T-helper 17 cell (primary cell): ENCODE results near the gene CLIC3. TPM values are rescaled to one million over a fixed set of nuclear protein-coding genes. Genes with fewer than 3 reads are reported as not detected.
"Not testable (repeated sequence)": the region's sequence is repeated elsewhere in the genome, so short reads cannot be mapped to it uniquely, and the experiment has no call there.

Source experiments
- ATAC-seq: fragments of 150-1000 bp; cut with Tn5 transposase; 2 replicates; pipeline ENCODE4 v1.10.0; 2021; ENCODE audit warnings: mild to moderate bottlenecking, moderate library complexity
- DNase-seq, 3 donors: peaks; one replicate each; pipeline versions ENCODE4 v3.0.0 to v3.0.0-alpha.2; 2020 to 2021
- H3K9me3 ChIP-seq: one replicate; pipeline ENCODE4 v1.7.0; 2013; ENCODE audit warnings: low read length, mild to moderate bottlenecking; ENCODE audit not compliant: control insufficient read depth, poor library complexity, severe bottlenecking
- H3K27ac Mint-ChIP-seq: one replicate; pipeline ENCODE4 v1.8.0; 2022; ENCODE audit warnings: mild to moderate bottlenecking, moderate library complexity, mixed read lengths
- H3K27me3 Mint-ChIP-seq: one replicate; pipeline ENCODE4 v1.8.0; 2022; ENCODE audit warnings: mixed read lengths
- H3K36me3 Mint-ChIP-seq: one replicate; pipeline ENCODE4 v1.8.0; 2022; ENCODE audit warnings: low read depth, mixed read lengths
- H3K4me1 Mint-ChIP-seq: one replicate; pipeline ENCODE4 v1.8.0; 2022; ENCODE audit warnings: mild to moderate bottlenecking, mixed read lengths
- H3K4me3 Mint-ChIP-seq: one replicate; pipeline ENCODE4 v1.8.0; 2022; ENCODE audit warnings: mild to moderate bottlenecking, moderate library complexity, mixed read lengths
- total RNA-seq, 4 donors: library from RNA in 2 of 4; stranded (reverse) in 2 of 4; gene quantifications; one replicate each; pipeline ENCODE4 v1.2.3 and lab custom pipeline; 2022 to 2026

The CLIC3 gene
- total RNA-seq, 2 donors from 2014 or later: 1.9 to 2.1 TPM

GRCh38 chr9:137009217-137009616, 12.8 kb upstream of the CLIC3 start:
- DNase-seq (no peak), ATAC-seq (no peak)
- peaks cover 4% of the 10 kb centered on the region for H3K4me1 Mint-ChIP-seq

GRCh38 chr9:137008312-137008711, 11.9 kb upstream of the CLIC3 start:
- H3K9me3 ChIP-seq: no peaks in the 10 kb centered on the region
- DNase-seq (no peak), ATAC-seq (no peak)
- H3K27ac Mint-ChIP-seq: no peak overlapping the region
- peaks cover 4% of the 10 kb centered on the region for H3K4me1 Mint-ChIP-seq
- no peak overlapping the region for H3K4me3 Mint-ChIP-seq
- no peaks in the 10 kb centered on the region for H3K27me3 Mint-ChIP-seq
- peaks cover 3% of the 10 kb centered on the region for H3K36me3 Mint-ChIP-seq

More at GRCh38 chr9:137009217-137009616, 12.8 kb upstream of the CLIC3 start:
- Mint-ChIP-seq H3K27ac (no peak overlapping the region), H3K27me3 (no peaks in the 10 kb centered on the region), H3K4me3 (no peak overlapping the region), H3K36me3 (peaks cover 3% of the 10 kb centered on the region)
- H3K9me3 ChIP-seq: no peaks in the 10 kb centered on the region

GRCh38 chr9:137007816-137008270, 11.5 kb upstream of the CLIC3 start:
- H3K27me3 Mint-ChIP-seq: no peaks in the 10 kb centered on the region
- no peak overlapping the region for H3K27ac Mint-ChIP-seq
- no peaks in the 10 kb centered on the region for H3K9me3 ChIP-seq
- H3K36me3 Mint-ChIP-seq: peaks cover 3% of the 10 kb centered on the region
- no peak for ATAC-seq
- H3K4me1 Mint-ChIP-seq: peaks cover 4% of the 10 kb centered on the region
- H3K4me3 Mint-ChIP-seq: no peak overlapping the region
- no peak for DNase-seq

GRCh38 chr9:137007108-137007815, 10.9 kb upstream of the CLIC3 start:
- peaks cover 3% of the 10 kb centered on the region for H3K36me3 Mint-ChIP-seq
- no peaks in the 10 kb centered on the region for H3K9me3 ChIP-seq
- H3K27me3 Mint-ChIP-seq: no peaks in the 10 kb centered on the region
- no peak overlapping the region for H3K27ac Mint-ChIP-seq
- no peak overlapping the region for H3K4me3 Mint-ChIP-seq
- no peak for ATAC-seq
- DNase-seq: no peak
- peaks cover 4% of the 10 kb centered on the region for H3K4me1 Mint-ChIP-seq

GRCh38 chr9:137006116-137007003, 10.0 kb upstream of the CLIC3 start:
- Mint-ChIP-seq H3K4me1 (peaks cover 4% of the 10 kb centered on the region), H3K27me3 (no peaks in the 10 kb centered on the region), H3K4me3 (no peak overlapping the region), H3K27ac (no peak overlapping the region), H3K36me3 (peaks cover 1% of the 10 kb centered on the region)
- no peaks in the 10 kb centered on the region for H3K9me3 ChIP-seq
- ATAC-seq (no peak), DNase-seq (no peak)

GRCh38 chr9:137004285-137004684, 7.9 kb upstream of the CLIC3 start:
- DNase-seq, ATAC-seq, H3K4me1 Mint-ChIP-seq: not testable (repeated sequence)

GRCh38 chr9:137002646-137003041, 6.3 kb upstream of the CLIC3 start:
- peaks cover 18% of the 10 kb centered on the region for H3K4me1 Mint-ChIP-seq
- no peaks in the 10 kb centered on the region for H3K36me3 Mint-ChIP-seq
- no peak for DNase-seq
- no peaks in the 10 kb centered on the region for H3K9me3 ChIP-seq
- H3K27me3 Mint-ChIP-seq: no peaks in the 10 kb centered on the region
- no peak overlapping the region for H3K27ac Mint-ChIP-seq
- no peak overlapping the region for H3K4me3 Mint-ChIP-seq
- no peak for ATAC-seq

More at GRCh38 chr9:137004285-137004684, 7.9 kb upstream of the CLIC3 start:
- H3K4me3 Mint-ChIP-seq, H3K27me3 Mint-ChIP-seq, H3K27ac Mint-ChIP-seq, H3K36me3 Mint-ChIP-seq, H3K9me3 ChIP-seq: not testable (repeated sequence)

GRCh38 chr9:137001857-137002645, 5.7 kb upstream of the CLIC3 start:
- DNase-seq: no peak

GRCh38 chr9:137000177-137000930, 4.0 kb upstream of the CLIC3 start:
- no peaks in the 10 kb centered on the region for H3K9me3 ChIP-seq
- ATAC-seq: peak; percentile 54
- no peaks in the 10 kb centered on the region for H3K36me3 Mint-ChIP-seq
- peak overlapping the region; percentile 61 for H3K27ac Mint-ChIP-seq
- no peak for DNase-seq
- no peaks in the 10 kb centered on the region for H3K27me3 Mint-ChIP-seq
- peaks cover 25% of the 10 kb centered on the region for H3K4me1 Mint-ChIP-seq
- H3K4me3 Mint-ChIP-seq: peak overlapping the region; percentile 69

More at GRCh38 chr9:137001857-137002645, 5.7 kb upstream of the CLIC3 start:
- peaks cover 20% of the 10 kb centered on the region for H3K4me1 Mint-ChIP-seq
- ATAC-seq: no peak
- H3K27me3 Mint-ChIP-seq: no peaks in the 10 kb centered on the region
- no peak overlapping the region for H3K27ac Mint-ChIP-seq
- no peak overlapping the region for H3K4me3 Mint-ChIP-seq
- no peaks in the 10 kb centered on the region for H3K9me3 ChIP-seq
- H3K36me3 Mint-ChIP-seq: no peaks in the 10 kb centered on the region

- no peak for DNase-seq
- H3K27me3 Mint-ChIP-seq: no peaks in the 10 kb centered on the region
- H3K36me3 Mint-ChIP-seq: no peaks in the 10 kb centered on the region
- peak overlapping the region; percentile 85 for H3K4me3 Mint-ChIP-seq
- H3K9me3 ChIP-seq: no peaks in the 10 kb centered on the region
- H3K27ac Mint-ChIP-seq: peak overlapping the region; percentile 95
- peak; percentile 24 for ATAC-seq
- H3K4me1 Mint-ChIP-seq: peaks cover 24% of the 10 kb centered on the region
These were observed 1.5 kb upstream of the CLIC3 start for GRCh38 chr9:136997830-136998234.

GRCh38 chr9:136997371-136997770, 1.0 kb upstream of the CLIC3 start:
- H3K4me3 Mint-ChIP-seq: peak overlapping the region; percentile 85
- no peaks in the 10 kb centered on the region for H3K9me3 ChIP-seq
- ATAC-seq: no peak
- H3K4me1 Mint-ChIP-seq: peaks cover 24% of the 10 kb centered on the region
- no peaks in the 10 kb centered on the region for H3K27me3 Mint-ChIP-seq
- H3K36me3 Mint-ChIP-seq: no peaks in the 10 kb centered on the region
- H3K27ac Mint-ChIP-seq: peak overlapping the region; percentile 95
- no peak for DNase-seq

- DNase-seq: no peak
- Mint-ChIP-seq H3K4me3 (peak overlapping the region; percentile 76), H3K36me3 (no peaks in the 10 kb centered on the region), H3K4me1 (peaks cover 29% of the 10 kb centered on the region), H3K27ac (peak overlapping the region; percentile 14), H3K27me3 (no peaks in the 10 kb centered on the region)
- H3K9me3 ChIP-seq: no peaks in the 10 kb centered on the region
- no peak for ATAC-seq
These were observed 526 bp downstream of the CLIC3 start for GRCh38 chr9:136995772-136996311.
